HG03457 (cell line): ENCODE data around the gene CLDN20.
"Not testable (repeated sequence)": the region's sequence is repeated elsewhere in the genome, so short reads cannot be mapped to it uniquely, and the experiment has no call there.

Experiments
- ATAC-seq: cut with Tn5 transposase; IDR thresholded peaks from one replicate; pipeline ENCODE4 v1.9.1; 2021; ENCODE audit warnings: moderate number of reproducible peaks; ENCODE audit not compliant: unreplicated experiment

CLDN20 gene

GRCh38 chr6:155268088-155268867, 4.5 kb downstream of the CLDN20 start:
- not testable (repeated sequence) for ATAC-seq

- no peak for ATAC-seq
Measured at GRCh38 chr6:155269765-155270164, 6.0 kb downstream of the CLDN20 start.

- ATAC-seq: no peak
Measured at GRCh38 chr6:155270561-155271091, 6.8 kb downstream of the CLDN20 start.

GRCh38 chr6:155271145-155271544, 7.3 kb downstream of the CLDN20 start:
- no peak for ATAC-seq

- no peak for ATAC-seq
Measured at GRCh38 chr6:155272353-155273232, 8.8 kb downstream of the CLDN20 start.

GRCh38 chr6:155273431-155273830, 9.6 kb downstream of the CLDN20 start:
- no peak for ATAC-seq

- ATAC-seq: no peak
Measured at GRCh38 chr6:155274106-155274505, 10.3 kb downstream of the CLDN20 start.

GRCh38 chr6:155274533-155274932, 10.7 kb downstream of the CLDN20 start:
- ATAC-seq: no peak

GRCh38 chr6:155275808-155276480, 12.1 kb downstream of the CLDN20 start:
- ATAC-seq: no peak

- no peak for ATAC-seq
Measured at GRCh38 chr6:155276638-155277037, 12.8 kb downstream of the CLDN20 start.

- ATAC-seq: no peak
Measured at GRCh38 chr6:155278319-155279049, 14.7 kb downstream of the CLDN20 start.

- ATAC-seq: no peak
Measured at GRCh38 chr6:155284775-155285174, 21.0 kb downstream of the CLDN20 start.

- ATAC-seq: no peak
Measured at GRCh38 chr6:155287762-155288161, 23.9 kb downstream of the CLDN20 start.

- ATAC-seq: no peak
Measured at GRCh38 chr6:155290491-155290890, 26.7 kb downstream of the CLDN20 start.

GRCh38 chr6:155291291-155291690, 27.5 kb downstream of the CLDN20 start:
- no peak for ATAC-seq

- ATAC-seq: no peak
Measured at GRCh38 chr6:155292711-155293110, 28.9 kb downstream of the CLDN20 start.

GRCh38 chr6:155297669-155298068, 33.9 kb downstream of the CLDN20 start:
- no peak for ATAC-seq

- no peak for ATAC-seq
Measured at GRCh38 chr6:155301867-155302266, 38.1 kb downstream of the CLDN20 start.

- ATAC-seq: no peak
Measured at GRCh38 chr6:155303361-155303870, 39.6 kb downstream of the CLDN20 start.

GRCh38 chr6:155306958-155307357, 43.1 kb downstream of the CLDN20 start:
- no peak for ATAC-seq
